ENCODE measurements around the gene HIC2.

HIC2 gene

GRCh38 chr22:21446827-21447690 lies 29.9 kb downstream of the HIC2 start:
- no peak for DNase-seq (ENCODE audit: low read depth)
- no peak for TF ChIP-seq CTCF (IDR thresholded peaks at IDR 0.05; ENCODE audit: low read depth, low read length, missing control alignments)
- in situ Hi-C loops (cut with HindIII; ENCODE audit: low sequenced_read_pairs) = no loop called here
- no peak overlapping the region for H3K4me3 ChIP-seq (ENCODE audit: low read depth, low read length)

- DNase-seq (ENCODE audit: low read depth) = no peak
- in situ Hi-C loops (cut with HindIII; ENCODE audit: low sequenced_read_pairs) = no loop called here
- H3K4me3 ChIP-seq (ENCODE audit: low read depth, low read length) = no peak overlapping the region
- TF ChIP-seq CTCF (IDR thresholded peaks at IDR 0.05; ENCODE audit: low read depth, low read length, missing control alignments) = peak; percentile 14
These were observed 30.7 kb downstream of the HIC2 start for GRCh38 chr22:21447694-21448402.

GRCh38 chr22:21448627-21449416 lies 31.7 kb downstream of the HIC2 start:
- in situ Hi-C loops (cut with HindIII; ENCODE audit: low sequenced_read_pairs) = no loop called here
- no peak for DNase-seq (ENCODE audit: low read depth)
- TF ChIP-seq CTCF (IDR thresholded peaks at IDR 0.05; ENCODE audit: low read depth, low read length, missing control alignments) = no peak
- H3K4me3 ChIP-seq (ENCODE audit: low read depth, low read length) = no peak overlapping the region

DNA sequence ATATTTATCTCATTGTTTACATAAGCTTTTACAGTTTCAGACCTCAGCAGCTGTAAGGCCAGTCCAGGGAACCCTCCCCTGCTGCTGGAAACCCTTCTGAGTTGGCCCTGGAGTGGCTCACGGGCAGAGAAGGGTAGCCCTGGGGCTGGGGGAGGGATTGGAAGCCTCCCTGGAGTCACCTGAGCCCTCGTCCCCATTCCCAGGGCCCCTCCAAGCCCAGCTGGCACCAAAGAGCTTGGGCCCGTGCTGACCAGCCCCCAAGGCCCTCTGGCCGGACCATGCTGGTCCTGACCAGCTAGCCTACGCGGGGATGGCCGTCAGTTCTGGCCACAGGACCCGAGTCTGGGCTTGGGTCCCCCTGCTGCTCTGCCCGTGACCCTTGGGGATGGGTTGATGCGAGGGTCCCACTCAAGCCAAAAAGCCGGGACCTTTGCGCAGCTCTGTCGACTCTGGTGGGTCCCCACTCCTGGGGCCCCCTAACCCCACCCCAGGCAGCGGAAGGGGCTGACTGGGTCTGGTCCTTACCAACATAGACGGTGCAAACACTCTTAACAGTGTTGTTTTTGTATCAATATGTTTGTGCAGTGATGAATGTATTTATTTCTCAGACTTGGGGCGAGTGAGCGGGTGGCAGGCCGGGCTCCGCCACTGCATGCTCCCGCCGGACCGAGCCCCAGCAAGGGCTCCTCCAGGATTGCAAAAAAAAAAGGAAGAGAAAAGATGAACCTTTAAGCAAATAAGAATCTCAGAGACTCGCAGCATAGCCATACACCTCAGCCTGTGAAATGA lies 32.6 kb downstream of the HIC2 start:
- no peak overlapping the region for H3K4me3 ChIP-seq (ENCODE audit: low read depth, low read length)
- in situ Hi-C loops (cut with HindIII; ENCODE audit: low sequenced_read_pairs) = no loop called here
- no peak for TF ChIP-seq CTCF (IDR thresholded peaks at IDR 0.05; ENCODE audit: low read depth, low read length, missing control alignments)
- no peak for DNase-seq (ENCODE audit: low read depth)

DNA sequence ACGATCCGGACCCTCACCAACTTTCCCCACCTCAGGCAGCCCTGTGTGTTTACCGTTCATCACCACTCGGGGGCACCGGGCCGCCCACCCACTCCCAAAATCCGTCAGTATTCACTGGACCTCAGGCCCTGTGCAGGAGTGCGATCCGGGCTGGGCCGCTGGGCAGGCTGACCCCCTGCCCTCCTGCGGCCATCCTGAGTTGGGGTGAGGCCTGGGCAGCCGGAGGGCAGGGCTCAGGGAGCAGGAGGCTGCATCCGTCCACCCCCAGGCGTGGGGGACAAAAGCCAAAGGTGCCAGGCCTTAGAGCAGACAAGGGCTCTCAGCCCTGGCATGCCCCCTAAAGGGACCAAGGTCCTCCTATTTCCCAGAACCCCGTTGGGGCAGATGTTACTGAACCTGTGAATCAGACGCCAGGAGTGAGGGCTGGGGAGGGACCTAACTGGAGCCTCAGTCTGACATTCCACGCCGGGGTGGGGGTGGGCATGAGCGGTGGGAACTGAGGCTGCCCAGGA lies 33.2 kb downstream of the HIC2 start:
- in situ Hi-C loops (cut with HindIII; ENCODE audit: low sequenced_read_pairs) = no loop called here
- no peak overlapping the region for H3K4me3 ChIP-seq (ENCODE audit: low read depth, low read length)
- TF ChIP-seq CTCF (IDR thresholded peaks at IDR 0.05; ENCODE audit: low read depth, low read length, missing control alignments) = no peak
- DNase-seq (ENCODE audit: low read depth) = no peak
